Inferior parietal cortex (tissue), 1 donor: ENCODE data around the gene MSS51.
"Not testable (repeated sequence)": the region's sequence is repeated elsewhere in the genome, so short reads cannot be mapped to it uniquely, and the experiment has no call there.

Experiments used
- DNase-seq: peaks from one replicate; pipeline ENCODE4 v3.0.0-alpha.2; 2016; ENCODE audit errors: extremely low spot score

Gene MSS51

GRCh38 chr10:73414230-73414945 lies 19.0 kb downstream of the MSS51 start:
- DNase-seq: no peak

GRCh38 chr10:73413528-73414229 lies 19.7 kb downstream of the MSS51 start, which contains the start of gene ANXA7:
Gene ANXA7 (minus strand): TSS chr10:73414058. CDS start chr10:73400856, 13,202 bp downstream.
- DNase-seq: peak; percentile 87

GRCh38 chr10:73413108-73413527 lies 20.2 kb downstream of the MSS51 start:
- DNase-seq: peak; percentile 59

GRCh38 chr10:73410897-73411296 lies 22.5 kb downstream of the MSS51 start:
- no peak for DNase-seq

DNA sequence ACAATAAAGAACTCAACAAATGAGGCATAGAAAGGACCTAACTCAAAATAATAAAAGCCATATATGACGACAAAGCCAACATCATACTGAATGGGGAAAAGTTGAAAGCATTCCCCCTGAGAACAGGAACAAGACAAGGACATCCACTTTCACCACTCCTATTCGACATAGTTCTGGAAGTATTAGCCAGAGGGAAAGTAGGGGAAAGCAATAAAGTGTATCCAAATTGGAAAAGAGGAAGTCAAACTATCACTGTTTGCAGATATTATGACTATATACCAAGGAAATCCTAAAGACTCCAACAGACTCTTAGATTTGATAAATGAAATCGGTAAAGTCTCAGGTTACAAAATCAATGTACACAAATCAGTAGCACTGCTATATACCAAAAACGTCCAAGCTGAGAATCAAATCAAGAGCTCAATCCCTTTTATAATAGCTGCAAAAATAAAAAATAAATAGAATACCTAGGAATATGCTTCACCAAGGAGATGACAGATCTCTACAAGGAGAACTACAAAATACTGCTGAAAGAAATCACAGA lies 24.3 kb downstream of the MSS51 start:
- DNase-seq: no peak

- no peak for DNase-seq
Observed at GRCh38 chr10:73408061-73408460, 25.3 kb downstream of the MSS51 start.

DNA sequence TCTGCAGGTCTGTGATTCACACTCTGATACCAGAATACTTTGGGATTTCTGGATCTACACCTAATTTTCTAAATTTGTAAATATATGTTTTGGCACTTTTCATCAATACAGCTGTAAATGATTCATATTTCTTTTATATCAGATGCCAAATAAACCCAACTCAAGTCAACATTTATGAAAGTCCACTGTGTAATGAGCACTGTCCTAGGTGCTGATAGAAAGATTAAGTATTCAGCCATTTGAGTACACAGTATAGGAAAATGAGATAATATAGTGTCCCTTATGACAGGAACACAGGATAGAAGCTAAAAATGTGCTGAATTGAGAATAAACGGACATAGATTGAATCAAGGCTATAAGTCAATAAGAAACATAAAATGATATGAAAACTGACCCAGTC lies 25.9 kb downstream of the MSS51 start:
- no peak for DNase-seq

DNA sequence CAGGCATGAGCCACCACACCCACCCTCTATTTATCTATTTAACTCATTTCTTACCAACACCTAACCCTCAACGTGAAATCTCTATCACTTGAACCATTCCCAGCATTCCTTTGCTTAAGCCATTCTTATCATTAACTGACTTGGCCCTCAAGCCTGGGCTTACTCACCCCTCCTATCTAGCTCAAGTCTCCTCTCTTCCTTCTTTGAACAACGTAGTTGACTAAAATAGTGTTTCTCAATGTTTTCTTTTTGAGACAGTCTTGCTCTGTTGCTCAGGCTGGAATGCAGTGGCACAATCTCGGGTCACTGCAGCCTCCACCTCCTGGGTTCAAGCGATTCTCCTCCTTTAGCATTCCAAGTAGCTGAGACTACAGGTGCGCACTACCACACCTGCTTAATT lies 26.5 kb downstream of the MSS51 start:
- no peak for DNase-seq

DNA sequence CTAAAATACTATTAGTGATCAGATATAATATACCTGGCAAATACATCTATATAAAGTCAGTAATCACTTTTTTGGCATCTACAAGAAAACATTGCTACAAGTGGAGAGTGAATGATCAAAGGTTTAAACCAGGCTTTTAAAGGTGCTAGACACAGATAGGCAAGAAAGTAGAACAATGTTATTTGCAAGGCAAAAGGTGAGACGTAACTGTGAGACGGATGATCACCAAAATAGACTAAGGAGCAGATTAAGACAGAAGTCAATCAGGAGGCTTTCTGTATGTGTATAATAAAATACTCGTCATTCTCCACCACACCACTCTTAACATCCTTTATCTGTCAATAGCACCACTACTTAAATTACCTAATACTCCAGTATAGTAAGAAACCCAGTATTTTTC lies 27.8 kb downstream of the MSS51 start:
- no peak for DNase-seq

DNA sequence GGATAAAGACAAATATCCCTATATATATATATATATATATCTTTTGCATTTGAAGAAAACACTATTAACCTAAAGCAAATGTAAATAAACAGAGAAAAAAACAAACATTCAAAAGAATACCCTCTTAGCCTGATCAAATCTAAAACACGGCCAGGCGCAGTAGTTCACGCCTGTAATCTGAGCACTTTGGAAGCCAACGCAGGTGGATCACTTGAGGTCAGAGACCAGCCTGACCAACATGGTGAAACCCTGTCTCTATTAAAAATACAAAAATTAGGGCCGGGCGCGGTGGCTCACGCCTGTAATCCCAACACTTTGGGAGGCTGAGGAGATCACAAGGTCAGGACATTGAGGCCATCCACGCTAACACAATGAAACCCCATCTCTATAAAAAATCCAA lies 28.7 kb downstream of the MSS51 start:
- no peak for DNase-seq

- no peak for DNase-seq
Observed at GRCh38 chr10:73401636-73402035, 31.7 kb downstream of the MSS51 start.

DNA sequence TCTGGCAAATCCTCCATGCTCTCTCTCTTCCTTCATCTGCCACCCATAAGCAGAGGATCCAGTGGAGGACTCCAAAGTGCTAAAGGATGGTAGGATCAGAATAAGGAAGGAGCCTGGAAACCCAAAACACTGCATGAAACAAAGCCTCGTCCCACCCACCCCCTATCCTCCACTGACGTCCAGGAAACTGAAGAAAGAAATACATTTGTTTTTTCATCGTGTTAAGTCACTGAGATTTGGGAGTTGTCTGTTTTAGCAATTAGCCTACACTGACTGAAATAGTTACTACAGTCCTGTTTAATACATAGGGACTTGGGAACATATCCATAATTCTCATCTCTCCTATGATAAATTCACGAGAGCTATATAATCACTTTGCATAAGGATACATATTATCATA lies 34.3 kb downstream of the MSS51 start:
- no peak for DNase-seq

DNA sequence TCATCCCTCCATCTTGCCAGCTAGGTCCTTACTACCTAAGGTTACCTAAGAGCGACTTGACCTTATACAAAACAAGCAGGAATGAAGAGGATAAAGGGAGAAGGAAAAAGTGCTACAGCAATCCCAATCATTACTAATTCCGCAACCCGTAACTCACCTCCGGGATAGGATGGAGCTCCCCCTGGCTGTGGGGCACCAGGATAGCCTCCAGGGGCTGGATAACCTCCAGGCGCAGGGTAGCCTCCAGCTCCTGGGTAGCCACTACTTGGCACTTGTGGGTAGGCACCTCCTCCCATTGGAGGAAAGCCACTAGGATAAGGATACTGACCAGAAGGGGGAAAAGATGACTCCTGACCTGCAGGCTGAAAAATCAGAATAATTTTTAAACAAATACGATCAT lies 35.3 kb downstream of the MSS51 start:
- DNase-seq: no peak

DNA sequence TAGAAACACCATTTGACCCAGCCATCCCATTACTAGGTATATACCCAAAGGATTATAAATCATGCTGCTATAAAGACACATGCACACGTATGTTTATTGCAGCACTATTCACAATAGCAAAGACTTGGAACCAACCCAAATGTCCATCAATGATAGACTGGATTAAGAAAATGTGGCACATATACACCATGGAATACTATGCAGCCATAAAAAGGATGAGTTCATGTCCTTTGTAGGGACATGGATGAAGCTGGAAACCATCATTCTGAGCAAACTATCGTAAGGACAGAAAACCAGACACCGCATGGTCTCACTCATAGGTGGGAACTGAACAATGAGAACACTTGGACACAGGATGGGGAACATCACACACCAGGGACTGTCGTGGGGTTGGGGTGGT lies 39.0 kb downstream of the MSS51 start:
- not testable (repeated sequence) for DNase-seq

- DNase-seq: no peak
Observed at GRCh38 chr10:73388228-73388627, 45.1 kb downstream of the MSS51 start.

DNA sequence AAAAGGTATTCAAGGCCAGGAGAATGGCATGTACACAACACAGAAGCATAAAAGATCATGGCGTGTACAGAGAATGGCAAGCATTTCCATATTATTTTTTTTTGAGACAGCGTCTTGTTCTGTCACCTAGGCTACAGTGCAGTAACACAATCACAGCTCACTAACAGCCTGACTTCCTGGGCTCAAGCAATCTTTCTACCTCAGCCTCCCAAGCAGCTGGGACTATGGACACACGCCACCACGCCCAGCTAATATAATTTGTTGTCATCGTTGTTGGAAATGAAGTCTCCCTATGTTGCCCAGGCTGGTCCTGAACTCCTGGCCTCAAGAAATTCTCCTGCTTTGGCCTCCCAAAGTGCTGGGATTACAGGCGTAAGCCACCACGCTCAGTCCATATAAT lies 46.8 kb downstream of the MSS51 start:
- no peak for DNase-seq

- no peak for DNase-seq
Observed at GRCh38 chr10:73379064-73379748, 54.2 kb downstream of the MSS51 start.

DNA sequence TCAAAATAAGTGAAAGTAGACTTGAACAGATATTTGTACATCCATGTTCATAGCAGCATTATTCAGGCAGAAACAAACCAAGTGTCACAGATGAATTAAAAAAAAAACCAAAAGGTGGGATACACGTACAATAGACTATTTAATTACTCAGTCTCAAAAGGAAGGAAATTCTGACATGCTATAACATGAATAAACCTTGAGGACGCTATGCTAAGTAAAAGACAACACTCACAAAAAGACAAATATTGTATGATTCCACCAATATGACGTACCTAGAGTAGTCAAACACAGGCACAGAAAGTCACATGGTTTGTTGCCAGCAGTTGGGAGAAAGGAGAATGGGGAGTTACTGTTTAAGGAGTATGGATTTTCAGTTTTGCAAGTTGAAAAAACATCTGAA lies 56.7 kb downstream of the MSS51 start:
- DNase-seq: no peak
